ENCODE results near the gene SUV39H1. TPM values are rescaled to one million over a fixed set of nuclear protein-coding genes. Genes with fewer than 3 reads are reported as not detected.

SUV39H1 gene
- total and polyA plus RNA-seq, 9 of the 15 experiments (the other 6 are each of a cell fraction or from before 2014, with no cell fraction given) = 4.7 to 34.7 (median 17.9) TPM

- Histone ChIP-seq H3K79me2 (ENCODE audit: control insufficient read depth, insufficient read depth, low read length) (peaks cover 82% of the 10 kb centered on the region), H3K27me3 (ENCODE audit: control insufficient read depth in 2 of 2, insufficient read depth in 2 of 2, low read length in 2 of 2) (no peaks in the 10 kb centered on the region), H2AFZ (ENCODE audit: low read depth, low read length) (no peak overlapping the region), H3K27ac (ENCODE audit: extremely low read depth, low read depth, low read length) (peak overlapping the region; percentile 65), H3K9ac (ENCODE audit: insufficient read depth in 1 of 2, low read depth in 2 of 2, low read length in 2 of 2) (peak overlapping the region; percentile 32 to 81; a peak in 1 of 4 replicates), H3K36me3 (ENCODE audit: control insufficient read depth, insufficient read depth, low read length) (peaks cover 80% of the 10 kb centered on the region), H3K9me1 (ENCODE audit: control insufficient read depth, insufficient read depth, low read length) (no peaks in the 10 kb centered on the region), H3K4me2 (ENCODE audit: insufficient read depth, low read length) (peak overlapping the region; percentile 52), H3K4me3 (no peak overlapping the region), H3K9me3 (replicated peaks; ENCODE audit: control insufficient read depth, insufficient read depth, low read depth, low read length) (no peaks in the 10 kb centered on the region), H3K4me1 (replicated peaks in 1 of 2; ENCODE audit: control insufficient read depth in 2 of 2, insufficient read depth in 2 of 2, low read length in 2 of 2) (peaks cover 34 to 35% of the 10 kb centered on the region in 2 experiments), H4K20me1 (replicated peaks; ENCODE audit: control insufficient read depth, insufficient read depth, low read length) (peaks cover 15% of the 10 kb centered on the region)
- ChIA-PET POLR2A (interaction anchor here (0.7 to 1.3 kb wide), 2 partner anchors 9 to 20 kb away, joined by 3 to 8 read pairs; no protein-coding TSS in a partner anchor), CTCF (ENCODE audit: low intra/inter-chr PET ratio) (no interaction called here)
- BruUV-seq (replicated peaks) = no TSS peak
- DNase-seq (ENCODE audit: extremely low read depth in 1 of 4, low spot score in 3 of 4) = peak in 1 of 4 experiments; percentile 25
- peak; percentile 77 for FAIRE-seq
- in situ Hi-C loops (cut with MboI) = no loop called here
- intact Hi-C loops (cut with micrococcal nuclease) = loop anchor here (5.0 kb wide), 1 partner anchor 36 kb away; no protein-coding TSS in a partner anchor
- no peak for ATAC-seq
- WGBS (ENCODE audit: insufficient coverage, low coverage, missing lambda C conversion rate) = 47% methylated on average over 3 of the region's 3 CpGs
- TF ChIP-seq ZNF140 (CRISPR knock-in tag; IDR thresholded peaks at IDR 0.05) = no peak
- no peak for TF ChIP-seq ETV5 (CRISPR knock-in tag; IDR thresholded peaks at IDR 0.05; ENCODE audit: low read depth)
- TF ChIP-seq PRDM10 (IDR thresholded peaks at IDR 0.05; ENCODE audit: partially characterized antibody) = peak; percentile 96
- TF ChIP-seq TCF7 (IDR thresholded peaks at IDR 0.05; ENCODE audit: borderline replicate concordance) = no peak
- TF ChIP-seq E2F3 (CRISPR knock-in tag; IDR thresholded peaks at IDR 0.05) = no peak
- peak; percentile 98 for TF ChIP-seq SPI1 (IDR thresholded peaks at IDR 0.05; ENCODE audit: borderline replicate concordance, low read depth, low read length)
- TF ChIP-seq PBX2 (CRISPR knock-in tag; IDR thresholded peaks at IDR 0.05; ENCODE audit: low read depth) = no peak
- no peak for TF ChIP-seq PBX2 (tag; conservative IDR thresholded peaks at IDR 0.05; ENCODE audit: low read depth)
- TF ChIP-seq CUX1 (CRISPR knock-in tag; IDR thresholded peaks at IDR 0.05) = no peak
Observed at GRCh38 chrX:48700951-48701653, 4.6 kb downstream of the SUV39H1 start.

Data from K562 (cell line).